PFSK-1 (cell line): Measurements from ENCODE around the gene DPF3.

ENCODE experiments used
- FOXP2 ChIP-seq: optimal IDR thresholded peaks from 2 replicates; pipeline ENCODE3; 2011; ENCODE audit warnings: borderline replicate concordance, control low read depth, inconsistent platforms; ENCODE audit not compliant: insufficient read depth; ENCODE audit errors: extremely low read length, extremely low read depth
- POLR2AphosphoS5 ChIP-seq: IDR thresholded peaks from 2 replicates; pipeline ENCODE4 v1.6.1; 2012; ENCODE audit warnings: low read depth, mild to moderate bottlenecking, control low read depth, low read length, moderate library complexity
- SIN3A ChIP-seq: IDR thresholded peaks from 2 replicates; pipeline ENCODE4 v1.6.1; 2012; ENCODE audit warnings: mild to moderate bottlenecking, low read length, moderate library complexity, borderline replicate concordance; ENCODE audit not compliant: insufficient read depth
- TAF1 ChIP-seq: IDR thresholded peaks from 2 replicates; pipeline ENCODE4 v1.6.1; 2012; ENCODE audit warnings: low read length, control low read depth, borderline replicate concordance; ENCODE audit not compliant: insufficient read depth
- TF ChIP-seq, protein P1 (sequence below), 2 experiments: IDR thresholded peaks; 2 replicates each; pipeline versions ENCODE4 v1.6.1 to v1.8.0; 2011 to 2012; ENCODE audit warnings: low read depth in 2 of 2, low read length in 2 of 2, control low read depth in 1 of 2, inconsistent platforms in 1 of 2, mild to moderate bottlenecking in 1 of 2, moderate library complexity in 1 of 2; ENCODE audit not compliant: insufficient read depth in 1 of 2

Gene DPF3

DNA sequence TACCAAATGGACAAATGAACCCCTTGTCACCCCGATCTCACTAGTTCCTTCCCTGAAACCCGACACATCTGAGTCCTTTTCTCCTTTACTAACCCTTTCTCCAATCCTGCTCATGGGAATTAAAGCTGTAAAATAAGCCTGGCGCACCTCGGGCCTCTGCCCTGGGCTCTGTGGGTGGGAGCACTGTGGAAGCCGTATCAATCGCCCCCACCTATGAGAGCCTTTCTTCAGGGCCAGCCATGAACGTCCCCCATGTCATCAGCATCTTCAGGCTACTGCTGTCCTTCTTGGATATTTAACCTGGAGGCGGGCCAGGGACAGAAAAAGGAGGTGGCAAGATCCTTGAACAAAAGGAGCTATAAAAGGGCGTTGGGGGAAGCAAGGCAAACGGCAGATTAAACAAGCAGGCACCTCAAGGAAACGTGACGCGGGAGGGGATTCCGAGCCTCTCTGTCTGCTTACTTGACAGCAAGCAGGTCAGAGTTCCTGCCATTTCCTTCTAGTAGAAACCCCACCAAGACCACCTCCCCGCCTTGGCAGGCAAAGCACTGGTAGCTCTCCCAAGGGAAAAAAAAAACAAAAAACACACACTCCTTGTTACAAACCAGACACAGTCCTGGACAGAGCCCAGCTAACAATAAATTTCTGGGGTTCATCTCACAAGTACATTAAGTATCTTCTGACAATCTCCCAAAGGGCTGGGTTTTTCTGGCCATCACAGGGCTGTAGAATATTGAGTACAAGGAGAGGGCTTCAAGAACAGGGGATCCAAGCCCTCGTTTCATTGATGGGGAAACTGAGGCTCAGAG, 62.9 kb downstream of the DPF3 start:
- TF ChIP-seq SIN3A: no peak
- TF ChIP-seq, protein P1, sequence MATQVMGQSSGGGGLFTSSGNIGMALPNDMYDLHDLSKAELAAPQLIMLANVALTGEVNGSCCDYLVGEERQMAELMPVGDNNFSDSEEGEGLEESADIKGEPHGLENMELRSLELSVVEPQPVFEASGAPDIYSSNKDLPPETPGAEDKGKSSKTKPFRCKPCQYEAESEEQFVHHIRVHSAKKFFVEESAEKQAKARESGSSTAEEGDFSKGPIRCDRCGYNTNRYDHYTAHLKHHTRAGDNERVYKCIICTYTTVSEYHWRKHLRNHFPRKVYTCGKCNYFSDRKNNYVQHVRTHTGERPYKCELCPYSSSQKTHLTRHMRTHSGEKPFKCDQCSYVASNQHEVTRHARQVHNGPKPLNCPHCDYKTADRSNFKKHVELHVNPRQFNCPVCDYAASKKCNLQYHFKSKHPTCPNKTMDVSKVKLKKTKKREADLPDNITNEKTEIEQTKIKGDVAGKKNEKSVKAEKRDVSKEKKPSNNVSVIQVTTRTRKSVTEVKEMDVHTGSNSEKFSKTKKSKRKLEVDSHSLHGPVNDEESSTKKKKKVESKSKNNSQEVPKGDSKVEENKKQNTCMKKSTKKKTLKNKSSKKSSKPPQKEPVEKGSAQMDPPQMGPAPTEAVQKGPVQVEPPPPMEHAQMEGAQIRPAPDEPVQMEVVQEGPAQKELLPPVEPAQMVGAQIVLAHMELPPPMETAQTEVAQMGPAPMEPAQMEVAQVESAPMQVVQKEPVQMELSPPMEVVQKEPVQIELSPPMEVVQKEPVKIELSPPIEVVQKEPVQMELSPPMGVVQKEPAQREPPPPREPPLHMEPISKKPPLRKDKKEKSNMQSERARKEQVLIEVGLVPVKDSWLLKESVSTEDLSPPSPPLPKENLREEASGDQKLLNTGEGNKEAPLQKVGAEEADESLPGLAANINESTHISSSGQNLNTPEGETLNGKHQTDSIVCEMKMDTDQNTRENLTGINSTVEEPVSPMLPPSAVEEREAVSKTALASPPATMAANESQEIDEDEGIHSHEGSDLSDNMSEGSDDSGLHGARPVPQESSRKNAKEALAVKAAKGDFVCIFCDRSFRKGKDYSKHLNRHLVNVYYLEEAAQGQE (IDR thresholded peaks at IDR 0.05; ENCODE audit: insufficient read depth in 1 of 2, low read depth in 2 of 2, low read length in 2 of 2): no peak
- no peak for TF ChIP-seq POLR2AphosphoS5
- no peak for TF ChIP-seq FOXP2

DNA sequence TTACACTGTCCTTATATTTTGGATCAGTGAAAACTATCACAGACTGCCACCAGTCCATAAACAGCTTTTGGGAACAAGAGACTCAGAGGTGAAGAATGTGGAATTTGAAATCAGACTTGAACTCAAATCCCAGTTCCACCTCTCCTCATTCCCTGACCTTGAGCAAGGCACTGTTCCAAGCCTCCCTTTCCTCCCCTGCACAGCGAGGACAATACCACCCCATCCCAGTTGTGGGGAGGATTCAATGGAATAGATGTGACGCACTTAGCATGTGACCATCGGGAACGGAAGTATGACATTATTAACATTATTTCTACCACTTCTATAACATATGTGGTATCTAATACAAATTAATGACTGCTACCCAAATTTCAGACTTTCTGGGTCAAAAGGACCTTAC, 63.5 kb downstream of the DPF3 start:
- TF ChIP-seq SIN3A: no peak

GRCh38 chr14:72828604-72829003, 65.3 kb downstream of the DPF3 start:
- TF ChIP-seq, protein P1 (IDR thresholded peaks at IDR 0.05; ENCODE audit: insufficient read depth in 1 of 2, low read depth in 2 of 2, low read length in 2 of 2): no peak
- no peak for TF ChIP-seq SIN3A
- TF ChIP-seq POLR2AphosphoS5: no peak
- TF ChIP-seq TAF1: no peak
- TF ChIP-seq FOXP2: no peak

GRCh38 chr14:72826039-72826438, 67.9 kb downstream of the DPF3 start:
- TF ChIP-seq SIN3A (no peak), POLR2AphosphoS5 (no peak), FOXP2 (no peak), TAF1 (no peak)
- TF ChIP-seq, protein P1 (IDR thresholded peaks at IDR 0.05; ENCODE audit: insufficient read depth in 1 of 2, low read depth in 2 of 2, low read length in 2 of 2): no peak

DNA sequence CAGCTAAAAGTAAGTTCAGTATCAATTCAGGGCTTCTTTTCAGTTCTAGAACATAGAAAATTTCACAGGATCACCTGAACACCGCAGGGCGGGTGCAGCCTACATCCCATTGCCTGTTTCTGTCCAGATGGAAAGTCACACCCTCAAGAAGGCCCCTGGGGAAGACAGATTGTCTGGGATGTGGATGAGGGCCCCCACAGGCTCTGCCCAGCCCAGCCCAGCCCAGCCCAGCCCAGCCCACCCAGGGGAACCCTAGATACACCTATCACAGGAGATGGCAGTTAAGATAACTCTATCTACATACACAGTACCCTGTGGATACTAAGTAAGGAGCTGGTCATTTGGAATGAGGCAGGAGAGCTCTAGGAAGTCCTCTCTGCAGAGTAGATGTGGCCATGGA, 68.4 kb downstream of the DPF3 start:
- TF ChIP-seq SIN3A (no peak), FOXP2 (no peak), POLR2AphosphoS5 (no peak), TAF1 (no peak)
- TF ChIP-seq, protein P1 (IDR thresholded peaks at IDR 0.05; ENCODE audit: insufficient read depth in 1 of 2, low read depth in 2 of 2, low read length in 2 of 2): no peak
